ENCODE data around the gene GINS2.

GINS2 gene

GRCh38 chr16:85663891-85664321 lies 24.8 kb downstream of the GINS2 start:
- H3K4me3 ChIP-seq (ENCODE audit: low read length), result no peak overlapping the region
- no peak for TF ChIP-seq ZNF274 (IDR thresholded peaks at IDR 0.05; ENCODE audit: low read depth, low read length)

- TF ChIP-seq ZNF274 (IDR thresholded peaks at IDR 0.05; ENCODE audit: low read depth, low read length), result no peak
- H3K4me3 ChIP-seq (ENCODE audit: low read length), result no peak overlapping the region
Observed at GRCh38 chr16:85662976-85663830, 25.6 kb downstream of the GINS2 start.

GRCh38 chr16:85662482-85662812 lies 26.3 kb downstream of the GINS2 start:
- no peak overlapping the region for H3K4me3 ChIP-seq (ENCODE audit: low read length)
- no peak for TF ChIP-seq ZNF274 (IDR thresholded peaks at IDR 0.05; ENCODE audit: low read depth, low read length)

- H3K4me3 ChIP-seq (ENCODE audit: low read length), result no peak overlapping the region
- no peak for TF ChIP-seq ZNF274 (IDR thresholded peaks at IDR 0.05; ENCODE audit: low read depth, low read length)
Observed at GRCh38 chr16:85661740-85662481, 26.8 kb downstream of the GINS2 start.

- TF ChIP-seq ZNF274 (IDR thresholded peaks at IDR 0.05; ENCODE audit: low read depth, low read length), result no peak
Observed at GRCh38 chr16:85660843-85661739, 27.7 kb downstream of the GINS2 start.

GRCh38 chr16:85659805-85660511 lies 28.8 kb downstream of the GINS2 start:
- H3K4me3 ChIP-seq (ENCODE audit: low read length), result no peak overlapping the region
- no peak for TF ChIP-seq ZNF274 (IDR thresholded peaks at IDR 0.05; ENCODE audit: low read depth, low read length)

More at GRCh38 chr16:85660843-85661739, 27.7 kb downstream of the GINS2 start:
- H3K4me3 ChIP-seq (ENCODE audit: low read length), result no peak overlapping the region

- no peak overlapping the region for H3K4me3 ChIP-seq (ENCODE audit: low read length)
- no peak for TF ChIP-seq ZNF274 (IDR thresholded peaks at IDR 0.05; ENCODE audit: low read depth, low read length)
Observed at GRCh38 chr16:85659336-85659735, 29.4 kb downstream of the GINS2 start.

GRCh38 chr16:85658504-85659326 lies 30.0 kb downstream of the GINS2 start:
- no peak for TF ChIP-seq ZNF274 (IDR thresholded peaks at IDR 0.05; ENCODE audit: low read depth, low read length)
- no peak overlapping the region for H3K4me3 ChIP-seq (ENCODE audit: low read length)

- TF ChIP-seq ZNF274 (IDR thresholded peaks at IDR 0.05; ENCODE audit: low read depth, low read length), result no peak
- H3K4me3 ChIP-seq (ENCODE audit: low read length), result no peak overlapping the region
Observed at GRCh38 chr16:85657996-85658395, 30.8 kb downstream of the GINS2 start.

- no peak for TF ChIP-seq ZNF274 (IDR thresholded peaks at IDR 0.05; ENCODE audit: low read depth, low read length)
- H3K4me3 ChIP-seq (ENCODE audit: low read length), result no peak overlapping the region
Observed at GRCh38 chr16:85657267-85657650, 31.5 kb downstream of the GINS2 start.

GRCh38 chr16:85656351-85657266 lies 32.1 kb downstream of the GINS2 start:
- H3K4me3 ChIP-seq (ENCODE audit: low read length), result no peak overlapping the region
- TF ChIP-seq ZNF274 (IDR thresholded peaks at IDR 0.05; ENCODE audit: low read depth, low read length), result no peak
